ENCODE measurements around the gene CMTM3.
"Not testable (repeated sequence)": the region's sequence is repeated elsewhere in the genome, so short reads cannot be mapped to it uniquely, and the experiment has no call there.

Gene CMTM3

DNA sequence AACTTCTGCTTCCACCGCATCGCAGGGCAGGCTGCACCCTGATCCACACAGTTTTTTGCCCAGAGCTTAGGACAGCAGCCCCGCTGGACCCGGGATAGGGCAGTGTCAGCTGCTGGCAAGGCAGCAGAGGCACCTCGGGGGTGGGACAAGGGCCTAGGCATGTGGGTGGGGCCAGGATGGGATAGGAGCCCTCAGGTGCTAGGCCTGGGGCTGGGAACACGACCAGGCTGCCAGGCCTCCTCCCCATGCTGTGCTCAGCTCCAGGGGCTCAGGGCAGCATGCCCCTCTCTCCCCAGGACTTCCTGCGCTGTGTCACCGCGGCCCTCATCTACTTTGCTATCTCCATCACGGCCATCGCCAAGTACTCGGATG is 4.6 kb downstream of the CMTM3 start:
- DNase-seq (ENCODE audit: low read depth), result no peak
- TF ChIP-seq, protein P1, sequence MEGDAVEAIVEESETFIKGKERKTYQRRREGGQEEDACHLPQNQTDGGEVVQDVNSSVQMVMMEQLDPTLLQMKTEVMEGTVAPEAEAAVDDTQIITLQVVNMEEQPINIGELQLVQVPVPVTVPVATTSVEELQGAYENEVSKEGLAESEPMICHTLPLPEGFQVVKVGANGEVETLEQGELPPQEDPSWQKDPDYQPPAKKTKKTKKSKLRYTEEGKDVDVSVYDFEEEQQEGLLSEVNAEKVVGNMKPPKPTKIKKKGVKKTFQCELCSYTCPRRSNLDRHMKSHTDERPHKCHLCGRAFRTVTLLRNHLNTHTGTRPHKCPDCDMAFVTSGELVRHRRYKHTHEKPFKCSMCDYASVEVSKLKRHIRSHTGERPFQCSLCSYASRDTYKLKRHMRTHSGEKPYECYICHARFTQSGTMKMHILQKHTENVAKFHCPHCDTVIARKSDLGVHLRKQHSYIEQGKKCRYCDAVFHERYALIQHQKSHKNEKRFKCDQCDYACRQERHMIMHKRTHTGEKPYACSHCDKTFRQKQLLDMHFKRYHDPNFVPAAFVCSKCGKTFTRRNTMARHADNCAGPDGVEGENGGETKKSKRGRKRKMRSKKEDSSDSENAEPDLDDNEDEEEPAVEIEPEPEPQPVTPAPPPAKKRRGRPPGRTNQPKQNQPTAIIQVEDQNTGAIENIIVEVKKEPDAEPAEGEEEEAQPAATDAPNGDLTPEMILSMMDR (IDR thresholded peaks at IDR 0.05; ENCODE audit: insufficient read depth, low read depth, low read length, missing control alignments), result no peak
- H3K4me3 ChIP-seq (ENCODE audit: low read depth, low read length), result no peak overlapping the region

DNA sequence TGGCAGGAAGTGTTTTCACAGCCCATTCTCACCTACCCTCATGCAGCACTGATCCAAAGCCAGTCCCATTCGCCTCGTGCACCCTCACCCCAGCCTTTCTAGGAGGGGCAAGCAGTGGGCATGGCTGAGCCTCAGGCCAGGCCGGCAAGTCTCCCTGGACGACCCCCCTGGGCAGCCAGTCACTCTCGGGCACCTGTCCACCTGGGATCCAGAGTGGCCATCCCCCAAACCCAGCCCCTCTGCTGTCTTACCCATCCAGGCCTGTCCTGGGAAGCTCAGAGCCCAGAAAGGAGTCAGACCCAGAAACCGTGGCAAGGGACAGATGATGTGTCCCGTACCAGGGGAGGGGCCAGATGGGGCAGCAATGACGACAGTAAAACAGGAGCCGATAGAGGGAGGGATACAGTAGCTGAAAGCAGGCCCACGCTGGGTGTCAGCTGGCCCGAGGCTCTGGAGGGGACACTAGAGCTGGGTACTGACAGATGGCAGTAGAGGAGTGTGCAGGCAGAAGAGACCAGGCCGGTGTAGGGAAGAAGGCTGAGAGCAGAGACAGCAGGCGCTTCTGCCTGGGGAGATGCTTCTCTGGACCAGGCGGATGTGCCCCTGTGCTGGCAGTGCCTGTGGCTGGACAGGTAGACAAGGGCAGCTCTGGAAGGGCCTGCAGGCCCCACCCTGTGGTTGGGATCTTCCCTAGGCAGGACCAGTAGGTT is 5.8 kb downstream of the CMTM3 start:
- no peak for DNase-seq (ENCODE audit: low read depth)

DNA sequence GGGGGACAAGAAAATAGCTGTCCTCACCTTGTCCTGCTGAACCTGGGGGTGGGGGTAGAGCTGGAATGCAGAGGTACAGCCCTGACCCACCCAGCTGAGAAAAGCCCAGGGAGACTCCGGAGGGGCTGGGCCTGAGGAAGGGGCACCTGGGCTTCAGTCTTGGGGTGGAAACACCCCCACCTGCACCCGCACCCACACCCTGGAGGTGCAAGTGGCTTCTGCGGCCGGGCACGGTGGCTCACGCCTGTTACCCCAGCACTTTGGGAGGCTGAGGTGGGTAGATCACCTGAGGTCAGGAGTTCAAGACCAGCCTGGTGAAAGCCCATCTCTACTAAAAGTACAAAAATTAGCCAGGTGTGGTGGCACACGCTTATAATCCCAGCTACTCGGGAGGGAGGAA is 7.4 kb downstream of the CMTM3 start:
- DNase-seq (ENCODE audit: low read depth); H3K4me3 ChIP-seq (ENCODE audit: low read depth, low read length): not testable (repeated sequence)

More for the DNA sequence above, 5.8 kb downstream of the CMTM3 start:
- no peak overlapping the region for H3K4me3 ChIP-seq (ENCODE audit: low read depth, low read length)
- TF ChIP-seq, protein P1 (IDR thresholded peaks at IDR 0.05; ENCODE audit: insufficient read depth, low read depth, low read length, missing control alignments), result no peak

DNA sequence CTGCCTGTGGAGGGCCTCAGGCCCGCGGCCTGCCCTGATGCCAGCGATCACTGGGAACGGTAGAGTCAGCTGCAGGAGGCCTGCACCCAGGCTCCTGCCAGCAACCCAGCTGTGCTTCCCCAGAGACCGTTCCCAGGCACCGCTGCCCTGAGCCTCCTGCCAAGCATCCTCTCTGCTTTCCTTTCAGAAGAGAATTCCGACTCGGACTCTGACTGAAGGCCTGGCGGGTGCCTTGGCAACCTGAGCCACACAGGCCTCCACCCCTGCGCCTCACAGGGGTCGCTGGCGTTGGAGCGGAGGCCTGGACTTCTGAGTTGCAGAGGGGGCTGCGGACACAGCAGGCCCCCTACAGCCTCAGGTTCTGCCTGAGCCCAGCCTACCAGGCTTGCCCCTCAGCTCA is 7.9 kb downstream of the CMTM3 start:
- TF ChIP-seq, protein P1 (IDR thresholded peaks at IDR 0.05; ENCODE audit: insufficient read depth, low read depth, low read length, missing control alignments), result no peak
- DNase-seq (ENCODE audit: low read depth), result no peak
- no peak overlapping the region for H3K4me3 ChIP-seq (ENCODE audit: low read depth, low read length)

DNA sequence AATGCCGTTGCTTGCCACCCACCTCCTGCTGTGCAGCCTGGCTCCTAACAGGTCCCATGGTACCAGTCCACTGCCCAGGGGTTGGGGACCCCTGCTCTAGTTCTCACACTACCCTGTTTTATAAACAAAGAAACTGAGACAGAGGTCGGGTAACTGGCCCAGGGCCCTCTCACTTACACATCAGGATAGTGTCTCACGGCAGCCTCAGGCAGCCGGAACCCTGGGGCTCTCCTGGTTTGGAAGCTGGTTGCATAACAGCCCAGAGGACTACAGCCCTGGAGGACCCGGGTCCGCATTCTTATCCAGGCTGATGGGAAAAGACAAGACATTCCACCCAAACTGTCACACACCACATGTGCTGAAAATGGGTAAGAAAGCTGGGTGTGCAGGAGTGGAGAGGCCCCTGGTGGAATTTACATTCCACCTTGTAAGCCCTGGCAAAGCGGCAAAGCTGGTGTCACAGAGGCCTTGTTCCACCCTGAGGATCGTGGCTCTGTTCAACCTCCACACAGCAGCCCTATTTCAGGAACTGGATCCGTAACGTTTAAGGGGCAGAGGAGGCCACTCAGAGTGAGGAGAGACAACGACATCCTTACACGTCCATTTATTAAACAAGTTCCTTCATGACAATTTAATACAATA is 9.8 kb downstream of the CMTM3 start:
- TF ChIP-seq, protein P1 (IDR thresholded peaks at IDR 0.05; ENCODE audit: insufficient read depth, low read depth, low read length, missing control alignments), result no peak
- DNase-seq (ENCODE audit: low read depth), result no peak
- H3K4me3 ChIP-seq (ENCODE audit: low read depth, low read length), result no peak overlapping the region

DNA sequence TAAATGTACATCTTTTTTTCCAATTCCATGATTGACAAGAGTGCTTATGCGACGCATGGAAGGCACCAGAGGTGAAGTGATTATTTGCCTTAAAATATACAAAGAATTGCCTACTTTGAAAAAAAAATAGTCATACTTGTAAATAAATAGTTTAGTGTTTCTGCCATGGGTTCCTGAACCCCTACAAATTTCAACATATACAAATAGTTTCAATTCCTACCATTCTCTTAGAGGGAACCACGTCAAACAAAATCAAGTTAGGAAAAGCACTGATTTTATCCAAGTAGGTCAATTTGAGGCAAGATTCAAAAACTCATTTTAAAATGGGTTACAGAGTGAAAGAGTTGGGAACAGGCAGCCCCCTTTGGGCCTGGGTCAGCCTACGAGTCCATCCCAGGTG is 11.7 kb downstream of the CMTM3 start:
- no peak for DNase-seq (ENCODE audit: low read depth)
- TF ChIP-seq, protein P1 (IDR thresholded peaks at IDR 0.05; ENCODE audit: insufficient read depth, low read depth, low read length, missing control alignments), result no peak
- no peak overlapping the region for H3K4me3 ChIP-seq (ENCODE audit: low read depth, low read length)

DNA sequence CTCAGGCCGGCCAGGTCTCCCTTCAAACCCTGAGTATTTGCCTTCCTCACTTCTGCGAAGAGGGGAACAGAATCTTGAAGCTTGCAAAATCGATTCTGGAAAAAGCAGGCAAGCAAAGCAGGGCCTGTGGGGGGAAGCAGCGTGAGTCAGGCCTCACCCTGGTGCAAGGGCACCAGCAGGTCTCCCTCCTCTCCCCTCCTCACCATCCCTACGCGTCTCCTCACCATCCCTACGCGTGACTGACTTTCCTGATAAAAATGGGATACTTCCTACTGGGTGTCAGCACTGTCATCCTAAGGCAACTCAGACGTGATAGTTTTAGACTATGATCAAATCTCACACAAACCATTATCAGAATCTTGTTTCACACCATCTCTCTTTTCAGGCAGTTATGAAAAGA is 12.1 kb downstream of the CMTM3 start:
- TF ChIP-seq, protein P1 (IDR thresholded peaks at IDR 0.05; ENCODE audit: insufficient read depth, low read depth, low read length, missing control alignments), result no peak
- no peak overlapping the region for H3K4me3 ChIP-seq (ENCODE audit: low read depth, low read length)
- DNase-seq (ENCODE audit: low read depth), result no peak
